Choroid plexus epithelial cell (primary cell): ENCODE results near the gene CIRBP.

ENCODE experiments used
- DNase-seq: peaks from one replicate; pipeline ENCODE4 v3.0.0-alpha.2; 2010; ENCODE audit warnings: low read depth
- H3K4me3 ChIP-seq: 2 replicates; pipeline ENCODE4 v1.5.1; 2011; ENCODE audit warnings: low read depth, mild to moderate bottlenecking, control low read depth, low read length, moderate library complexity
- TF ChIP-seq, protein P1 (sequence below): conservative IDR thresholded peaks from 2 replicates; pipeline ENCODE4 v1.5.1; 2011; ENCODE audit warnings: low read depth, mild to moderate bottlenecking, control low read depth, inconsistent platforms, low read length, moderate library complexity

Gene CIRBP

DNA sequence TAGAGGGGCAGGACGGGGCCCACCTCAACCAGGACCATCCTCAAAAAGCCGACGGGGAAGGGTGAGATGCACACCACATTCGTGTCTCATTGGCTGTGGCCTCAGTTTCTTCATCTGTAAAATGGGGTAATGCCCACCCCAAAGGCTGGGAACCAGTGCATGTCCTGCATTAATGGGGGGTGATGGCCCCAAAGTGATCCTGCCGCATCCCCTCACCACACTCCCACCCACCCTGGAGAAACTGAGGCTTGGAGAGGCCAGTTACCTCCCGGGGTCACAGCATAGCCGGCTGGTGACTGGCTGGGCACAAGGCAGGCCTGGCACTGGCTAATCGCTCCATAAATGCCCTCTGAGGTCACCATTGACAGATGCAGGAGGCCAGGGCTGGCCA is 21.4 kb upstream of the CIRBP start:
- TF ChIP-seq, protein P1, sequence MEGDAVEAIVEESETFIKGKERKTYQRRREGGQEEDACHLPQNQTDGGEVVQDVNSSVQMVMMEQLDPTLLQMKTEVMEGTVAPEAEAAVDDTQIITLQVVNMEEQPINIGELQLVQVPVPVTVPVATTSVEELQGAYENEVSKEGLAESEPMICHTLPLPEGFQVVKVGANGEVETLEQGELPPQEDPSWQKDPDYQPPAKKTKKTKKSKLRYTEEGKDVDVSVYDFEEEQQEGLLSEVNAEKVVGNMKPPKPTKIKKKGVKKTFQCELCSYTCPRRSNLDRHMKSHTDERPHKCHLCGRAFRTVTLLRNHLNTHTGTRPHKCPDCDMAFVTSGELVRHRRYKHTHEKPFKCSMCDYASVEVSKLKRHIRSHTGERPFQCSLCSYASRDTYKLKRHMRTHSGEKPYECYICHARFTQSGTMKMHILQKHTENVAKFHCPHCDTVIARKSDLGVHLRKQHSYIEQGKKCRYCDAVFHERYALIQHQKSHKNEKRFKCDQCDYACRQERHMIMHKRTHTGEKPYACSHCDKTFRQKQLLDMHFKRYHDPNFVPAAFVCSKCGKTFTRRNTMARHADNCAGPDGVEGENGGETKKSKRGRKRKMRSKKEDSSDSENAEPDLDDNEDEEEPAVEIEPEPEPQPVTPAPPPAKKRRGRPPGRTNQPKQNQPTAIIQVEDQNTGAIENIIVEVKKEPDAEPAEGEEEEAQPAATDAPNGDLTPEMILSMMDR: no peak
- peak overlapping the region; percentile 78 for H3K4me3 ChIP-seq
- DNase-seq: no peak

DNA sequence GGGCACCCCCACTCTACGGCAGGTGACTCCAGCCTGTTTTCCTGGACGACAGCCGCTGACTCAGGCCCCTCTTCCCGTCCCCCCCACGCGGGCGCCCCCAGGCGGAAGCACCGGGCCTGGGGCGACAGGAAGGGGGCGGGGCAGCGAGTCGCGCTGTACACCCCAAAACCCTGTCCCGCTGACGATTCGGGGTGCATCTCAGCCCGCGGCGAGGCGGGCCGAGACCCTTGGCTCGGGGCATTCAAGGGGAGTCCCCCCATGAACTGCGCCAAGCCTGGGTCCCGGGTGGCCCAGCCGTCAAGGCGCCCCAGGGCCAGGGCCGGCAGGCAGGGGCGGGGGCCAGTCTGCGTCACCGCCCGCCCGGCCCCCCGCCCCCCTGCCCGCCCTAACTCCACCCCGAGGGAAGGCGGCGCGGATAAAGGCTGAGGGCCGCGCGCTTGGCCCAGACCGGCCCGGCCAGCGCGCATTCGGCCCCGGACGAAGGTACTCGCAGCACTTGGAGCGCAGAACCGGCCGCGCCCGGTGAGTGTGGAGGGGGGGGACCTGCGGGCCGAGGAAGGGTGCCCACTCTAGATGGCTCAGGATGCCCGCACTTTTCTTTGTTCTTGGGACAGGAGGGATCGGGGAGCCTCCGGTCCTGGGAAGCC is 20.9 kb upstream of the CIRBP start, which contains the start of gene MIDN:
MIDN (plus strand) TSS at position 445 of the 647 bp plus-strand sequence. CDS start 1,714 bp downstream, outside the sequence.
- peak; percentile 92 for DNase-seq
- TF ChIP-seq, protein P1: peak; percentile 26
- peak within 1 kb of the TSS; percentile 78 for H3K4me3 ChIP-seq

DNA sequence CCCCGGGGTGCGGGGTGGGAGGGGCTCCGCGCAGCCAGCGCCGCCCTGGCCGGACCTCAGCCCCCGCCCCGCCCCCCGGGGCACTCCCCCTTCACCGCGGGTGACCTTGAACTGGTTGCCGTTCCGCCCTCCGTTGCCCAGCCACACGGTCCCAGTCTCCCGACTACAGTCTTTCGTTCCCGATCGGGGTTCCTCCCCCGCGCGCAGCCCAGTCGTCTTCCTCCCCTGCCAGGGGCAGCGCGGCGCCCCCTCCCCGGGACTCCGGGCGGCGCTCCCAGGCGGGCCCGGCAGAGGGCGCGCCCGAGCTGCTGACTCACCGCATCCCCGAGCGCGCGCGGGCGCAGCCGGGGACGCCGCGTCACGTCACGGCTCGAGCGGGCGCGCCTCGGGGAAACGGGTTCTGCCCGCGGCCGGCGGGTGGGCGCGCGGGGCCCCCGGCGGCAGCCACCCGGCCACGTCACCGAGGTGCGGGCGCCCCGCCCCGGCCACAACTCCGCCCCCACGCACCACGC is 20.3 kb upstream of the CIRBP start:
- TF ChIP-seq, protein P1: peak; percentile 46
- peak; percentile 76 for DNase-seq
- H3K4me3 ChIP-seq: peak overlapping the region; percentile 78

DNA sequence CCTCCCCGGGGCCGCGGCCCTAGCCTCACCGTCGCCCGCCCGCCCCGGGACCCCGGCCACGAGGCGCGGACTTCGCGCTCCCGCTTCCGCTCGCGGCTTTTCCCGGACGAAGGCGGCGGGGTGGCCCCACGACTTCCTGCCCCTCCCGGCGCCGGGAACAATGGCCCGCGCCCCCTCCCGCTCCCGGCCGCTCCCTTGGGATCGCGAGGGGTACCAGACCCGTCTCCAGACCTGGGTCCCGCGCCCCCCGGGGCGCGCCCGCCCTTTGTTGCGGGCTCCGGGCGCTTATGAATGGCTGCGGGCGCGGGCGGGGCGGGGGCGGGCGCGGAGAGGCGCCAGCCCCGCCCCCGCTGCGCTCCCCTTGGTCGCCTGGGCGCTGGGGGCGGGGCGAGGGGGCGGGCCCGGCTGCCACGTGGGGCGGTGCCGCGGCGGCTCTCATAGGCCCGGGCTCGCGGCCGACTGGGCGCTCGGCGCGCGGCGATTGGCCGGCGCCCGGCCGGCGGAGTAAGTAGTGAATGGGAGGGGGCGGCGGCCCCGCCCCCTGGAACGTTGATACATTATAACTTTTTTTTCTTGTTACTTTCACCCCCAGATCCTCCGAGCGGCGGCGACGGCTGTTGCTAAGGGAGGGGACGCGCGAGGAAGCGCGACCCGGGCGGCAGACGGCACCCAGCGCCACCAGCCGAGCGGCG is 19.7 kb upstream of the CIRBP start:
- TF ChIP-seq, protein P1: no peak
- H3K4me3 ChIP-seq: peak overlapping the region; percentile 78
- peak; percentile 97 for DNase-seq

DNA sequence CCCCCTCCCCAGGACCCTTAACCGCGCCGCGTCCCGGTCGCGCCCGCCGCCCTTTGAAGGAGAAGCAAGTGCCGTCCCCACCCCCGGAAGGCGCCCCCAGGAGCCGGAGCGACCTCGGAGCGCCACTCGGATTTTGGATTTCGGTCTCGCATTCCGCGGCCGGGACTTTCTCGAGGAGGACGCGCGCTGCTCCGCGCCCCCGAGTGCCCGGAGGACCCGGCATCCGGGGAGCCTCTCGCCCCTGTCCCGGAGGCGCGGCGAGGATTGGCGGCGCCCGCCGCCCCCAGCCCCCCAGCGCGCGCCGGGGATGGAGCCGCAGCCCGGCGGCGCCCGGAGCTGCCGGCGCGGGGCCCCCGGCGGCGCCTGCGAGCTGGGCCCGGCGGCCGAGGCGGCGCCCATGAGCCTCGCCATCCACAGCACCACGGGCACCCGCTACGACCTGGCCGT is 19.1 kb upstream of the CIRBP start:
- H3K4me3 ChIP-seq: peak overlapping the region; percentile 78
- TF ChIP-seq, protein P1: no peak
- DNase-seq: no peak

DNA sequence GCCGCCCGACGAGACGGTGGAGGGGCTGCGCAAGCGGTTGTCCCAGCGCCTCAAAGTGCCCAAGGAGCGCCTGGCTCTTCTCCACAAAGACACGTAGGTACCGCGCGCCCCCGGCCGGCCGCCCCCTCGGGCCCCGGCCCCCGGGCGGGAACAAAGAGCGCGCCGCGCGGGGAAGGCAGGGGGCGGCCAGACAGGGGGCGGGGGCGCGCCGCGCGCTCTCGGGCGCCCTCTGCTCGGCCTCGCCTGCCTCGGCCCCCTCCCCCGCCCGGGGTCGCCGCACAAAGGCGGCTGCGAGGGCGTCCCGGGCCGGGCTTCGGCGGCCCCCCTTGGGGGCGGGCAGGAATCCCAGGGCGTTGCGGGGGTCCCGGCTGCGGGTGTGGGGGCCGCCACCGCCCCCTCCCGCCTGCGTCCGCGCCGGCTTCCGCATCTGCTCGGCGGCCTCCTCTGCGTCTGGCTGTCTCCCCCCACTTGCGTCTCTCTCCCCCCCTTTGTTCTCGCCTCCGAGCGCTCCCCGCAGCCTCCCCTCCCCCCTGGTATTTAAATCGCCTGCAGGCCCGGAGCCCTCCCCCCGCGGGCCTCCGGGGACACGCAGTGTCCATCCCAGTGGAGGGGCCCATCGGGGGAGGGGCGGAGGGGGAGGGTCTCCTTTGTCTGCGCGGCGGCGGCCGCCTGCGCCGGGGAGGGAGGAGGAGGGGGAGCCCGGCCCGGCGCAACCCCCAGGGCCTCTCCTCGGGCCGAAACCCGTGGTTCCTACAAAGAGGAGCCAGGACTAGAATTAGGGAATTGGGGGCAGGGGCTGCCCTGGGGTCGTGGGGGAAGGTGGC is 18.5 kb upstream of the CIRBP start:
- H3K4me3 ChIP-seq: peak overlapping the region; percentile 78
- DNase-seq: peak; percentile 81
- TF ChIP-seq, protein P1: no peak
